ENCODE measurements around the gene TSSK3. TPM values are rescaled to one million over a fixed set of nuclear protein-coding genes. Genes with fewer than 3 reads are reported as not detected.

TSSK3 gene
- total and polyA plus RNA-seq, 9 of the 15 experiments (the other 6 are each of a cell fraction or from before 2014, with no cell fraction given) = 0.27 to 2.8 (median 1.9) TPM

DNA sequence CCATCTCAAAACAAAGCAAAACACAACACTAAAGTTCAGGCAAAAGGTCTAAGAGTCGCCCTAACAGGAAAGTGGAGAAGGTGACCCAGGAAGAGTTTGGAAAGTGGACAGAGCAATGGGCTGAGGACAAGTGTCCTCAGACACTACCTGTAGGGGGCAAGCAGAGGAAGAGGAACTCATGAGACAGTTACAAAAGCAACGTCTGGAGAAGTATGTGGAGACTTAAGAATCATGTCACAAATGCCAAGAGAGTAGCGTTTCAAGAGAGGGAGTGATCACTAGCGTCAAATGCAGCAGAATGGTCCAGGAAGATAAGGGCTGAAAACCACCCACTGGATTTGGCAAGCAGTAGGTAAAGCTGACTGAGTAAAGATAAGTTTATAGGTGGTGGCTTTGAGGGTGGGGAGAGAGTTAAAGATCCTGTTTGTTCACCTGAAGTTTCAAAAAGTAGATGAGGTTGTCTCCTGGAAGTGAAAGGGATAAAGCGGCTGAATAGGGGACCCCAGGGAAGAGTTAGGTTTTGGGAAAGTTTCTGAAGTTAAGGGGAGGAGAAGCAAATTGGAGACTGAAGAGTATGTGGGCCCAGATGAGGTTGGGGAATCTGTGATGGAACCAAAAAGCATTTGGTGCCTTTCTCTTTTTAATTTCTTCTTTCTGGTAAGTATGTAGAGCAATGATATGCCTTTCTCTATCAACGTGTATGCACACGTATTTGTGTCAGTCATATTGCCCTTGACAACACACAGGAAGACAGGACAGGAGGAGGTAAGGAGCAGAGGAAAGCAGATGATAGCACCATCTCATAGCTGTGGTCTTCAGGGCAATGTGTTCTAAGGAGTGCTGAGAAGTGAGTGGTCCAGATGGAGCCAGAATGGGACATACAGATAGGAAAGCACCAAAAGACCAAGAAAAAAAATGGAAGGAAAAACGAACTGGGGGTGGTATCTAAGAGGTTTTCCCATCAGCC is 28.8 kb downstream of the TSSK3 start (continued):
- peak; percentile 44; the same call in 1 of the 2 replicates for TF ChIP-seq DEAF1 (CRISPR knock-in tag; IDR thresholded peaks at IDR 0.05)
- no peak for TF ChIP-seq CBX8 (IDR thresholded peaks at IDR 0.05; ENCODE audit: borderline replicate concordance, extremely low read depth, low read depth, low read length, poor library complexity, severe bottlenecking)
- 0 out of 2 replicates have a peak, but pooled peaks have one; percentile 18 for TF ChIP-seq SMC3 (conservative IDR thresholded peaks at IDR 0.05; ENCODE audit: insufficient read depth, low read depth, low read length)
- peak; percentile 69 for TF ChIP-seq BHLHE40 (IDR thresholded peaks at IDR 0.05; ENCODE audit: low read length)
- peak; percentile 98 for TF ChIP-seq HLTF (IDR thresholded peaks at IDR 0.05)
- peak in 1 of 2 experiments; percentile 72 for TF ChIP-seq AFF1 (IDR thresholded peaks at IDR 0.05; ENCODE audit: low read depth in 1 of 2, partially characterized antibody in 2 of 2)
- TF ChIP-seq ZNF398 (CRISPR knock-in tag; IDR thresholded peaks at IDR 0.05) = no peak
- peak; percentile 38 for TF ChIP-seq HBP1 (CRISPR knock-in tag; IDR thresholded peaks at IDR 0.05)
